Right lobe of liver (tissue), 4 donors: Measurements from ENCODE around the gene MYO9A.

Experiments
- POLR2A ChIP-seq: fragments of 450-650 bp; IDR thresholded peaks from one replicate; pipeline ENCODE4 v1.6.1; 2017; ENCODE audit warnings: antibody characterized with exemption, mild to moderate bottlenecking
- TF ChIP-seq, protein P1 (sequence below), 4 donors: fragments of 200-600 bp in 3 of 4; fragments of 450-650 bp in 1 of 4; IDR thresholded peaks; one replicate each; pipeline versions ENCODE4 v1.5.1 to v1.8.0; 2016 to 2022; ENCODE audit warnings: antibody characterized with exemption in 4 of 4, mild to moderate bottlenecking in 2 of 4
- donor health status: DM: no; HTN: no; CAD: no.
- donor health status: DM: no; HTN: no; CAD: no.
- donor health status: DM: no; HTN: yes; CAD: no.

DNA sequence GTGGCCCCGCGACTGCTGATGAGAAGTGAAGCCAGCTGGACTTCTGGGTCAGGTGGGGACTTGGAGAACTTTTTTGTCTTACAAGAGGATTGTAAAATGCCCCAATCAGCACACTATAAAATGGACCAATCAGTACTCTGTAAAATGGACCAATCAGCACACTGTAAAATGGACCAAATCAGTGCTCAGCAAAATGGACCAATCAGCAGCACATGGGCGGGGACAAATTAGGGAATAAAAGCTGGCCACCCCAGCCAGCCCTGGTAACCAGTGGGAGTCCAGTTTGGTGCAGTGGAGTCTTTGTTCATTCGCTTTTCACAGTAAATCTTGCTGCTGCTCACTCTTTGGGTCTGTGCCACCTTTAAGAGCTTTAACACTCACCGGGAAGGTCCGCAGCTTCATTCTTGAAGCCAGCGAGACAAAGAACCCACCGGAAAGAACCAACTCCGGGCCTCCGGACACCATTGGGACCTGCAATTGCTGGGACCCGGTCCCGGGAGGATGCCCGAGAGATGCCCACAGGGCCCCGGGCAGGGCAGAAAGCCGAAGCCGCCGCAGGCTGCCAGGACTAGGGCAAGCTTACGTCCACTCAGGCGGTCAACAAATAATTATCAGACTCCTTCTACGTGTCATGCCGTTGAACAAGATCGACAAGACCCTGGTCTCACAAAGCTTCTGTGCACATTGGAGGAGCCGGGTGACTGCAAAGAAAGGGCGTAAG, 315.9 kb downstream of the MYO9A start:
- TF ChIP-seq POLR2A, result no peak
- TF ChIP-seq, protein P1, sequence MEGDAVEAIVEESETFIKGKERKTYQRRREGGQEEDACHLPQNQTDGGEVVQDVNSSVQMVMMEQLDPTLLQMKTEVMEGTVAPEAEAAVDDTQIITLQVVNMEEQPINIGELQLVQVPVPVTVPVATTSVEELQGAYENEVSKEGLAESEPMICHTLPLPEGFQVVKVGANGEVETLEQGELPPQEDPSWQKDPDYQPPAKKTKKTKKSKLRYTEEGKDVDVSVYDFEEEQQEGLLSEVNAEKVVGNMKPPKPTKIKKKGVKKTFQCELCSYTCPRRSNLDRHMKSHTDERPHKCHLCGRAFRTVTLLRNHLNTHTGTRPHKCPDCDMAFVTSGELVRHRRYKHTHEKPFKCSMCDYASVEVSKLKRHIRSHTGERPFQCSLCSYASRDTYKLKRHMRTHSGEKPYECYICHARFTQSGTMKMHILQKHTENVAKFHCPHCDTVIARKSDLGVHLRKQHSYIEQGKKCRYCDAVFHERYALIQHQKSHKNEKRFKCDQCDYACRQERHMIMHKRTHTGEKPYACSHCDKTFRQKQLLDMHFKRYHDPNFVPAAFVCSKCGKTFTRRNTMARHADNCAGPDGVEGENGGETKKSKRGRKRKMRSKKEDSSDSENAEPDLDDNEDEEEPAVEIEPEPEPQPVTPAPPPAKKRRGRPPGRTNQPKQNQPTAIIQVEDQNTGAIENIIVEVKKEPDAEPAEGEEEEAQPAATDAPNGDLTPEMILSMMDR (IDR thresholded peaks at IDR 0.05), result no peak
